ENCODE results near the gene TSN.

GRCh38 chr2:121771976-121772742 lies 16.7 kb downstream of the TSN start:
- TF ChIP-seq CTCF (IDR thresholded peaks at IDR 0.05 in 4 of 5, conservative IDR thresholded peaks at IDR 0.05 in 1 of 5), result no peak
- no peak for TF ChIP-seq POLR2A (IDR thresholded peaks at IDR 0.05)

Measured in gastrocnemius medialis (tissue), 4 donors.